PC-9 (cell line): ENCODE measurements around the gene CCDC85B.

ENCODE experiments used
- EZH2 ChIP-seq: fragments of 200-600 bp; sonication (generic); IDR thresholded peaks from 2 replicates; pipeline ENCODE4 v1.8.0; 2017; ENCODE audit warnings: antibody characterized with exemption, low read depth
- TF ChIP-seq, protein P1 (sequence below): fragments of 200-600 bp; sonication (generic); conservative IDR thresholded peaks from 2 replicates; pipeline ENCODE4 v1.6.1; 2017; ENCODE audit warnings: mixed run types, antibody characterized with exemption, mild to moderate bottlenecking, moderate library complexity

DNA sequence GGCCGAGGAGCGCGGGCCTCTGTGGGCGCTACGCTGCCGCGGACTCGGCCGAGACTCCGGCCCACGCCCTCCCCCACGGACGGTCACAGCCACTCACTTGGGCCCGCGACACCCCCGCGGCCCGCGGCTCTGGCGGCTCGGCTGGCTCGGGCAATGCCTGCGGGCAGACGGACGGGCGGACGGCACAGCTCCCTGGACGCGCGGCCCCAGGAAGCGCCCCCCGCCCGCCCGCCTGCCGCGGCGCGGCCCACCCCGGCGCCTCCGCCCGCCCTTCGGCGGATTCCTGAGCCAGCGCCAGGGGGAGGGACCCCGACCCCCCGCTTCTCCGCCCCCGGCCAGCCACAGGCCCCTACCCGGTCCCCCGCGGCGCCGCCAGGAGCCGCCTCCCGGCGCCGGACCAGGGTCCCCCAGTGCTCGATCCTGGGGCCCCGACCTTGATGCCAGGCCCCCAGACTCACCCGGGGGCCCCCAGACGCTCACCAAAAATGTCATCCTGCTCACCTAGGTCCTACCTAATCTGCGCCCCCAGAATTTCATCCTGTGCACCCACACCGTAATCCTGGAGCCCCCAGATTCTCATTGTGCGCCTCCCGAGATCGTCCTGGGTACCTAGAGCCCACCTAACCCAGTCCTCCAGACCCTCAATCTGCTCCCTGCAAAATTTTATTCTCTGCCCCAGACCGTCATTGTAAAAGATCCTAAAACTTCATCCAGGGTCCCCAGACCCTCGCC lies 17.7 kb upstream of the CCDC85B start, which contains the start of gene EFEMP2:
- no peak for TF ChIP-seq EZH2
- TF ChIP-seq, protein P1, sequence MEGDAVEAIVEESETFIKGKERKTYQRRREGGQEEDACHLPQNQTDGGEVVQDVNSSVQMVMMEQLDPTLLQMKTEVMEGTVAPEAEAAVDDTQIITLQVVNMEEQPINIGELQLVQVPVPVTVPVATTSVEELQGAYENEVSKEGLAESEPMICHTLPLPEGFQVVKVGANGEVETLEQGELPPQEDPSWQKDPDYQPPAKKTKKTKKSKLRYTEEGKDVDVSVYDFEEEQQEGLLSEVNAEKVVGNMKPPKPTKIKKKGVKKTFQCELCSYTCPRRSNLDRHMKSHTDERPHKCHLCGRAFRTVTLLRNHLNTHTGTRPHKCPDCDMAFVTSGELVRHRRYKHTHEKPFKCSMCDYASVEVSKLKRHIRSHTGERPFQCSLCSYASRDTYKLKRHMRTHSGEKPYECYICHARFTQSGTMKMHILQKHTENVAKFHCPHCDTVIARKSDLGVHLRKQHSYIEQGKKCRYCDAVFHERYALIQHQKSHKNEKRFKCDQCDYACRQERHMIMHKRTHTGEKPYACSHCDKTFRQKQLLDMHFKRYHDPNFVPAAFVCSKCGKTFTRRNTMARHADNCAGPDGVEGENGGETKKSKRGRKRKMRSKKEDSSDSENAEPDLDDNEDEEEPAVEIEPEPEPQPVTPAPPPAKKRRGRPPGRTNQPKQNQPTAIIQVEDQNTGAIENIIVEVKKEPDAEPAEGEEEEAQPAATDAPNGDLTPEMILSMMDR, result no peak
